ENCODE data around the gene CMIP. TPM values are rescaled to one million over a fixed set of nuclear protein-coding genes. Genes with fewer than 3 reads are reported as not detected.

The CMIP gene
- total RNA-seq, 1 experiment from 2014 or later, result 48.2 TPM

- H3K79me2 ChIP-seq (ENCODE audit: insufficient read depth, low read length), result peaks cover 8% of the 10 kb centered on the region; the same call in 1 of the 2 replicates
- no peak overlapping the region for H2BK20ac ChIP-seq (ENCODE audit: low read depth, low read length, poor library complexity, severe bottlenecking)
- Mint-ChIP-seq H3K4me1 (peaks cover 20 to 26% of the 10 kb centered on the region in 2 experiments), H3K4me3 (no peak overlapping the region), H3K9me3 (no peaks in the 10 kb centered on the region), H3K27me3 (ENCODE audit: low read depth) (no peaks in the 10 kb centered on the region), H3K27ac (no peak overlapping the region), H3K36me3 (ENCODE audit: insufficient read depth in 1 of 3, low read depth in 3 of 3) (no peaks in the 10 kb centered on the region; a peak in 3 of 7 replicates)
- H2BK15ac ChIP-seq (ENCODE audit: low read depth, low read length), result no peak overlapping the region
- no peaks in the 10 kb centered on the region for H3K4me1 ChIP-seq (ENCODE audit: insufficient read depth, low read length)
- H3K56ac ChIP-seq (ENCODE audit: insufficient read length, low read depth, low read length), result no peak overlapping the region
- no peak overlapping the region for H3K27ac ChIP-seq (ENCODE audit: insufficient read length, low read depth, low read length)
- H2BK5ac ChIP-seq (ENCODE audit: insufficient read length, low read length), result no peak overlapping the region
- H3K9ac ChIP-seq (ENCODE audit: extremely low read depth, insufficient read length, low read length), result no peak overlapping the region
- no peak overlapping the region for H3K23ac ChIP-seq (ENCODE audit: insufficient read length, low read depth, low read length)
- no peak overlapping the region for H2BK12ac ChIP-seq (ENCODE audit: insufficient read length, low read depth, low read length)
- no peak overlapping the region for H4K5ac ChIP-seq (ENCODE audit: insufficient read length, low read depth, low read length)
- no peak overlapping the region for H3K14ac ChIP-seq (ENCODE audit: insufficient read depth, low read length)
- no CpG with 5 or more reads among the region's 3 CpGs for WGBS (ENCODE audit: extremely low coverage, insufficient read length, low lambda C conversion rate)
- no peaks in the 10 kb centered on the region for H3K27me3 ChIP-seq (ENCODE audit: insufficient read depth, low read length)
- H2BK120ac ChIP-seq (ENCODE audit: low read depth, low read length, poor library complexity, severe bottlenecking), result no peak overlapping the region
- H3K79me1 ChIP-seq (ENCODE audit: insufficient read depth, low read depth, low read length, poor library complexity, severe bottlenecking), result peaks cover 7% of the 10 kb centered on the region
- no peak for DNase-seq
- no peak overlapping the region for H4K8ac ChIP-seq (replicated peaks; ENCODE audit: insufficient read length, low read depth, low read length)
- no peaks in the 10 kb centered on the region for H3K9me3 ChIP-seq (ENCODE audit: control insufficient read depth, low read depth, low read length)
- no peaks in the 10 kb centered on the region for H4K20me1 ChIP-seq (ENCODE audit: control insufficient read depth, insufficient read depth, insufficient read length)
- H2AFZ ChIP-seq (ENCODE audit: low read length), result no peak overlapping the region
- no peak for TF ChIP-seq CTCF (conservative IDR thresholded peaks at IDR 0.05)
- no peak overlapping the region for H2AK5ac ChIP-seq (ENCODE audit: insufficient read length, low read length)
- no peak overlapping the region for H3K4me2 ChIP-seq (ENCODE audit: insufficient read depth, insufficient read length, low read length)
- no peak overlapping the region for H3K4ac ChIP-seq (ENCODE audit: low read depth, low read length)
- no peak overlapping the region for H4K91ac ChIP-seq (ENCODE audit: insufficient read length, low read depth, low read length)
- no peaks in the 10 kb centered on the region for H3K23me2 ChIP-seq (ENCODE audit: insufficient read length, low read depth, low read length, poor library complexity, severe bottlenecking)
- no peak overlapping the region for H3T11ph ChIP-seq (ENCODE audit: low read length)
- no peak overlapping the region for H3K18ac ChIP-seq (ENCODE audit: insufficient read length, low read depth, low read length)
Measured at GRCh38 chr16:81555660-81556059, 111.1 kb downstream of the CMIP start.

All from H9 (cell line).